Large intestine (tissue), 3 donors: ENCODE data around the gene COX7A2. TPM values are rescaled to one million over a fixed set of nuclear protein-coding genes. Genes with fewer than 3 reads are reported as not detected.

Experiments used
- DNase-seq, 2 donors: peaks; one replicate each; pipeline versions ENCODE4 v3.0.0 to v3.0.0-alpha.2; 2013
- H3K27ac ChIP-seq: one replicate; pipeline ENCODE4 v1.5.1; 2013; ENCODE audit warnings: low read length
- H3K27me3 ChIP-seq: 2 replicates; pipeline ENCODE4 v1.6.1; 2013; ENCODE audit warnings: low read length; ENCODE audit not compliant: control insufficient read depth, insufficient read depth
- H3K36me3 ChIP-seq: 2 replicates; pipeline ENCODE4 v1.6.1; 2013; ENCODE audit warnings: low read length; ENCODE audit not compliant: control insufficient read depth, insufficient read depth
- H3K4me1 ChIP-seq: one replicate; pipeline ENCODE4 v1.6.1; 2013; ENCODE audit warnings: low read length; ENCODE audit not compliant: control insufficient read depth, insufficient read depth
- H3K4me3 ChIP-seq: one replicate; pipeline ENCODE4 v1.5.1; 2013; ENCODE audit warnings: low read length
- H3K9me3 ChIP-seq: one replicate; pipeline ENCODE4 v1.6.1; 2013; ENCODE audit warnings: mild to moderate bottlenecking, low read depth, low read length, moderate library complexity; ENCODE audit not compliant: control insufficient read depth
- WGBS: methylation state at CpG from one replicate; pipeline ENCODE4 v1.1.5; 2013; ENCODE audit warnings: low lambda C conversion rate; ENCODE audit not compliant: insufficient coverage; 5-methylcytosine and 5-hydroxymethylcytosine counted together
- polyA plus RNA-seq: library from polyadenylated mRNA; unstranded; fragments of 120-200 nt; gene quantifications from one replicate; pipeline ENCODE4 v1.2.1, GENCODE V29; 2013

Gene COX7A2
- polyA plus RNA-seq, 1 donor: 241 TPM

DNA sequence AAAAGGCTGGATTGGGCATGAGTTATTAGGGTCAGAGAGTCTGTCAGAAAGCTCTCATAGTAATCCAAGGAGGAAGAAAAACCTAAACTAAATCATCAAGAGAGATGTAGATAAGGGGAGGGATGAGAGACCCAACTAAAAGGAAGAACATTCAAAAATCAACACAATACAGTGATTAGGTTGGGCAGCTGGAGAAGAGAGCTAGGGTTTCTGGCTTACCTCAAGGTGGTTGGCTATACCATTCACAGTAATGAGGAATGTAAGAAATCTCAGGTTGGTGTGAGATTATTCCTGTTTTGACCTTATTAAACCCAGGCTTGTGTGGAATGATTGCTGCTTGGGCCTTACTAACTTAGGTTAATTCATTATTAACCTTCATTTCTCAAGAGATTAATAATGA, 6.2 kb upstream of the COX7A2 start:
- Histone ChIP-seq H3K36me3 (no peaks in the 10 kb centered on the region), H3K27ac (no peak overlapping the region), H3K27me3 (no peaks in the 10 kb centered on the region), H3K4me3 (no peak overlapping the region), H3K4me1 (no peaks in the 10 kb centered on the region), H3K9me3 (no peaks in the 10 kb centered on the region)
- DNase-seq: no peak

DNA sequence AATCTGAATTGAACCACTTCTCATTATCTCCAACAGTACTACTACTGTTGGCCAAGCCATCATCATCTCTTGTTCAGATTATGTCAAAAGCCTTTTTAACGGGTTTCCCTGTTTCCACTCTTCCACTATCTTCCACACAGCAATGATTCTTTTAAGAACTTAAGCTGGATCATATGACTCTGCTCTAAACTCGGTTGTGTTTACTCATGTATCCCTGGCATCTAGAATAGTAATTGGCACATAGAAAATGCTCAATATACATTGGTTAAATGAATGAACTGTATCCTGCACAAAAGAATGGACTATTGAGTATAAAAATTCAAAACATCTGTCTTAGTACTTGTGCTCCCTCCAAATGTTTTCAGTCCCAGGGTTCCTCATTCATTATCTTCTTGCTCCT, 2.8 kb upstream of the COX7A2 start:
- DNase-seq: no peak
- H3K4me3 ChIP-seq: no peak overlapping the region
- WGBS: no CpG with 5 or more reads among the region's 2 CpGs
- no peaks in the 10 kb centered on the region for H3K27me3 ChIP-seq
- H3K36me3 ChIP-seq: no peaks in the 10 kb centered on the region
- no peak overlapping the region for H3K27ac ChIP-seq
- peaks cover 3% of the 10 kb centered on the region for H3K4me1 ChIP-seq
- no peaks in the 10 kb centered on the region for H3K9me3 ChIP-seq

DNA sequence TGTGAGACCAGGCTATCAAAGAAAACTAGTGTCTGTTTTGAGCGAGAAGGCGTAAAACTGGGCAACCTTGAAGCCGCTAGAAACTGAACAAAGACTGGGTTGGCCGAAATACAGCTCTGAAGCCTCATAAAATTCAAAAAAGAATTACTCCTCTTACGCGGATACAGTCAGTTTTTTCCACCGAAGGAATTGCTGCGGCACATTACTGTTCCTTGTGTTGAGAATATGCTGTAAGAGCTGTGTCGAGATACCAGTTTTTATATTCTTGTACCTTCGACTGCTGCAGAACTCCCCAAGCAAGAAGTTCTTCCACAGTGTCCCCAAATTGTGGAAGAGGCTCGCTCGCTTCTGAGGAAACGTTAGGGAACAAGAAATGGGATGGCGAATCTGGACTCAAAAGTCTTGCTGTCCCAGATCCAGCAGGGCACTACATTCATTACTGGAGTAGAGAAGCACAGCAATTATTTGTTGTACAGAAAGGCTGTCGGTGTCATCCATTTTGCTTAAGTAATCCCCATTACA, 523 bp upstream of the COX7A2 start:
- peaks cover 10% of the 10 kb centered on the region for H3K36me3 ChIP-seq
- peak overlapping the region; percentile 54 for H3K4me3 ChIP-seq
- 40% methylated on average over 2 of the region's 15 CpGs for WGBS
- H3K27me3 ChIP-seq: no peaks in the 10 kb centered on the region
- H3K27ac ChIP-seq: peak overlapping the region; percentile 66
- peaks cover 3% of the 10 kb centered on the region for H3K4me1 ChIP-seq
- no peaks in the 10 kb centered on the region for H3K9me3 ChIP-seq
- DNase-seq: no peak

DNA sequence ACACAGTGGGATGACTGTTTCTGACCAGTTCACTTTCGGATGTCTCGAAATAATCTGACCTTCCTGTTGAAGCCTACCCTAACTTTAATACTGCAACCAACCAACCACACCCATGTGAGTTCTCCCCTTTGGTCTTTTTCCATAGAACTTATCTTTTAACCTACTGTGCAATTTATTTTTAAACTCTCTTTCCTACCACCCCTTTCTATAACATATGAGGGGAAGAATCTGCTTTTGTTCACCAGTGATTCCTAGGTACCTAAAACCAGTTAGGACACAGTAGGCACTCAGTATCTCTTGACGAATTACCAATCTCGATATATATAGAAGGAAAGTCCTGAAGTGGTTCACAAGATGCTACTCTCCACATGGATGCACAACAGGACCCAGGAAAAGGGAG, 7.0 kb downstream of the COX7A2 start:
- H3K9me3 ChIP-seq: no peaks in the 10 kb centered on the region
- WGBS: 93% methylated on average over 3 of the region's 4 CpGs
- H3K4me1 ChIP-seq: no peaks in the 10 kb centered on the region
- DNase-seq: no peak
- H3K27me3 ChIP-seq: no peaks in the 10 kb centered on the region
- peaks cover 27% of the 10 kb centered on the region for H3K36me3 ChIP-seq
- no peak overlapping the region for H3K4me3 ChIP-seq
- H3K27ac ChIP-seq: no peak overlapping the region

DNA sequence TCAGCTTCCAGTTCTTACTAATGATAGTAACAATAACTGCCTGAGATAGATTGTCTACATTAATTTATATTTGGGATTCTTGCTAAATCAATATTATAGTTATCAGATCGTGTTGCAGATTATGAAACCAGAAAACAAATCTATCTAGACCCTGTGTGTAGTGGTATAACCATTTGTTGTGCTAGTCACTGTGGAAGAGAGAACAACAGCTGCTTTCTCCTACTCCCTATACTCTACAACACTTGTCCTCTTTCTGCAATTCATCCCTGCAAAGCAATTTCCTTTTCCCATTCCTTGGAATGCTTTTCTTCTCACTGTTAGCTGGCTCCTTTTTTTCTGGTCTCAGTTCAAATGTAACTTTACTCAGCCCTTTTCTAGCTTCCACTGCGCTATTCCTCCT, 8.3 kb downstream of the COX7A2 start:
- WGBS: 100% methylated on average over 1 of the region's 2 CpGs
- Histone ChIP-seq H3K4me3 (no peak overlapping the region), H3K27ac (no peak overlapping the region), H3K4me1 (no peaks in the 10 kb centered on the region), H3K27me3 (no peaks in the 10 kb centered on the region), H3K9me3 (no peaks in the 10 kb centered on the region), H3K36me3 (peaks cover 27% of the 10 kb centered on the region)
- no peak for DNase-seq

DNA sequence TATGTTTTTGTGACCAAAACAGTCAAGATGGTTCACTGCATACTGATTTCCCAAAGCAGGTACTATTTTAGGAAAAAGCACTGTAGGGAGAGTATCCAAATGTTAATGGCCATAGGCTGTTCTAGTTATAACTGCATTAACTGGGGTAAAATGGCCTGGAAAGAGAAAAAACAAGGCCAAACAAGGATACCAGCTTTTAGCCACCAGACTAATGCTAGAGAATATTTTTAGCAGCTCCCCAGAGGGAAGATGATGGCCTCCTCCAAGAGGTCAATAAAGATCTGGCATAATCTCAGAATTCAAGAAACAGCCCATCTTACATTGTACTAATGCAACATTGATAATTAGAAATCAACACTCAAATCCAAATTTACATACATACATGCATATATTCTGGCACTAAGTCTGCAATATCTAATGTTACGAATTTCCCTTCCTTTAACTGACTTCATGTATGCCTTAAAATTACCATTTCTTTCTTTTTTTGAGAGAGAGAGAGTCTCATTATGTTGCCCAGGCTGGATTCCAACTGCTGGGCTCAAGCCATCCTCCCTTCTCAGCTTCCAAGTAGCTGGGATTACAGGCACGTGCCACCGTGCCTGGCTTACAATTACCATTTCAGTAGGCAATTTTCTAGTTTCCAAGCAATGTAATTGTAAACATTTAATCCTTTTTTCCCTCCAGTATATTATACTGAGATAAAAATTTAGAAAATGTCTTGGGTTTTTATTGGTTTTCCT, 9.3 kb downstream of the COX7A2 start:
- no peak overlapping the region for H3K27ac ChIP-seq
- H3K27me3 ChIP-seq: no peaks in the 10 kb centered on the region
- no peaks in the 10 kb centered on the region for H3K9me3 ChIP-seq
- peaks cover 19% of the 10 kb centered on the region for H3K36me3 ChIP-seq
- H3K4me3 ChIP-seq: no peak overlapping the region
- no CpG with 5 or more reads among the region's 3 CpGs for WGBS
- H3K4me1 ChIP-seq: no peaks in the 10 kb centered on the region
- no peak for DNase-seq

DNA sequence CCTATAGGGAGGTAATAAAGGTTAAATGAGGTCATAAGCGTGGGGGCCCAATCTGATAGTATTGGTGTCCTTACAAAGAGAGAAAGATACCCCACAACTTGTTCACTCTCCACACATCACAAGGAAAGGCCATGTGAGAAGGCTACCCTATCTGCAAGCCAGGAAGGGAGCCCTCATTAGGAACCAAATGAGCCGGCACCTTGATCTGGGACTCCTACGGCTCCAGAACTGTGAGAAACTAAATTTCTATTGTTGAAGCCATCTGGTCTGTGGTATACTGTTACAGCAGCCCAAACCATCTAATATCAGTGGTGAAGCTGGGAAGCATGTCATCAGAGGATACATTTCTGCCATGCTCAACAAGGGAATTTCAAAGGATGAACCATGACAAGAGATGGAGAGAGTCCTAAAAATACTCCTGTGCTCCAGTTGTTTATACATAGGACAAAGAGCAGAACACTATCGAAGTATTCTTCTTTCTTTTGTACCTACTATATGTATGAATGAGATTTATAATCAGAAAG, 10.4 kb downstream of the COX7A2 start:
- no peak overlapping the region for H3K27ac ChIP-seq
- WGBS: no CpG with 5 or more reads among the region's 4 CpGs
- H3K4me1 ChIP-seq: no peaks in the 10 kb centered on the region
- H3K27me3 ChIP-seq: no peaks in the 10 kb centered on the region
- no peaks in the 10 kb centered on the region for H3K9me3 ChIP-seq
- DNase-seq: no peak
- H3K4me3 ChIP-seq: no peak overlapping the region
- H3K36me3 ChIP-seq: peaks cover 11% of the 10 kb centered on the region

DNA sequence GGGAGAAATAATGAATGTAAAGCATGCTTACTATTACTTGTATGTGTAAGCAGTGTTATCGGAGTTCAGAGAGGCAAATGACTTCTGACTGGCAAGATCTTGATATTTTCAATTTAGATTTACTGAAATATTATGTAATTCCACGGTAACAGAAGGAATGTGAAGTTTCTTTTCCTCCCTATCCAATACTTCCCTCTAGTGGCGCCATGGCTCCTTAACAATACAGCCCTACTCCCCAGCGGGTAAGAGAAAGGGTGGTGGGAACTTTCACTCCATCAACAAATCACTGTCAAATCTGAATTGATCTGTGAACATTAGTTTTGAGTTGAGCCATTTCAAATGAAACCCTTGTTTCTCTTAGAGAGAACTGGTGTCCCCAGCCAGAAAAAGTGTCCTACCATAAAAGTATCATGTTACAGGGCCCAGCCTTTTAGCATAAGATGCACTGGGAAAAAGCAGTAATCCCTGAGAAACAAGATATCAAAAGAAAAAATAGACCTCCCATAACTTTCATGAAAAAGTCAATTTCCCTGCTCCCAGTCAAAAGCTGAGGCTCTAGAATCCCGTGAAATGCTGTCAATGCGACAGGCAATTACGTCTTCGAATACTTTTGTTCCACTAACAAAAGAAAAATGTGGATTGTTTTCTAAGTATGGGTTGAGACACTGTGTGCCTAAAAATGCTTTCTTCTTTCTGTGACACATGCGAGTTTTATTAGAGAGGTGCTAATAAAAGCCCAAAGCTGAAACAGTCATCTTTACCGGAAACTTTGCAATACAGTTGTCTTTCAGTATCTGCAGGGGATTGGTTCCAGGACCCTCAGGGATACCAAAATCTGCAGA, 12.9 kb downstream of the COX7A2 start:
- WGBS: 68% methylated on average over 5 of the region's 10 CpGs
- peak in 1 of 2 donors; percentile 55 for DNase-seq

DNA sequence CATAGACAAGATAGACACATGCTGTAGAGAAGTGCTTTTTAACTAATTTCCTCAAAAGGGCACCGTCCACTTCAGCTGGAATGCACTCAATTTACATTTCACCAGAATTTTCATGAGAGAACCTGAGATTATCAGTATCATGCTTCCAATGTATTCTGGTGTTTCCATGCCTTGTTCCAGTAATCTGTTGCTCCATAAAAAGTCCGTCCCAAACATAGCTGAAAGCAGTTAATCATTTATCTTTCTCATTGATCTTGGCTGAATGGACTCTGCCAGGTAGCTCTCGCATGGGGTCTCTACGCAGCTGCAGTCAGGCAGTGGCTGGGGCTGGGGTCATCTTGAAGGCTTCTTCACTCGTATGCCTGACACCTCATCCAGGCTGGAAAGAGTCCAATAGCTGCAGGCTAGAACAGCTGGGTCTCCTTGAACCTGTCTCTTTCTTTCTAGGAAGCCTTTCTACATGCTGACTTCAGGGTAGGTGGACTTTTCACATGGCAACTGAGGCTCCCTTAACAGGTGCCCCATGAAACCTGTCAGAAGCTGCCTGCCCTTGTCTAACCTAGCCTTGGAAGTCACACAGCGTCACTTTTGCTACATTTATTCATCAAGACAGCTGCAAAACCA, 19.2 kb downstream of the COX7A2 start:
- H3K4me1 ChIP-seq: no peaks in the 10 kb centered on the region
- H3K4me3 ChIP-seq: no peak overlapping the region
- no peaks in the 10 kb centered on the region for H3K27me3 ChIP-seq
- WGBS: no CpG with 5 or more reads among the region's 6 CpGs
- DNase-seq: no peak
- no peaks in the 10 kb centered on the region for H3K9me3 ChIP-seq
- no peak overlapping the region for H3K27ac ChIP-seq
- no peaks in the 10 kb centered on the region for H3K36me3 ChIP-seq

More for the DNA sequence above, 12.9 kb downstream of the COX7A2 start:
- H3K27me3 ChIP-seq: no peaks in the 10 kb centered on the region
- H3K4me3 ChIP-seq: no peak overlapping the region
- H3K36me3 ChIP-seq: no peaks in the 10 kb centered on the region
- H3K9me3 ChIP-seq: no peaks in the 10 kb centered on the region
- no peaks in the 10 kb centered on the region for H3K4me1 ChIP-seq
- H3K27ac ChIP-seq: no peak overlapping the region

DNA sequence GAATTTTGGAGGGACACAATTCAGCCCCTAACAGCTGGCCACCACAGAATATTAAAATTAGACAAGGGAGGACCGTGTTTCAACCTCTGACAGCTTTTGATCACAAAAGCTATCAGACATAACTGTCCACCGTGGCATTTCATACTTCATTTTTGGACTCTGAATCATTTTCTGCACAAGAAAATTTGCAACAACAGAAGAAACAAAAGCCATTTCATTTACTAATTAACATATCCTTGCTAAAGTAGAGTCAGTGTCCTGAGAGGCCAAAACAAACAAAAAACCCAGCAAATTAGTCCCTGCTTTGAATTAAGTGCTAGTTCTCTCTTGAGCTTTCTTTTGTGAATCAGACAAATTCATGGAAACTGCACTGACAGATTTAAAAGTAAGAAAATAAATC, 20.2 kb downstream of the COX7A2 start:
- DNase-seq: no peak
- no CpG with 5 or more reads among the region's 2 CpGs for WGBS
- no peaks in the 10 kb centered on the region for H3K36me3 ChIP-seq
- H3K4me1 ChIP-seq: no peaks in the 10 kb centered on the region
- H3K4me3 ChIP-seq: no peak overlapping the region
- no peak overlapping the region for H3K27ac ChIP-seq
- H3K9me3 ChIP-seq: no peaks in the 10 kb centered on the region
- no peaks in the 10 kb centered on the region for H3K27me3 ChIP-seq
